Ascending aorta (tissue), 2 donors: ENCODE data around the gene SPOPL. TPM values are rescaled to one million over a fixed set of nuclear protein-coding genes. Genes with fewer than 3 reads are reported as not detected.

Experiments used
- DNase-seq, 2 donors: peaks; one replicate each; pipeline ENCODE4 v3.0.0-alpha.2; 2019; ENCODE audit warnings: low spot score in 2 of 2
- H3K27ac ChIP-seq, 2 donors: fragments of 200-600 bp; sonication (generic); one replicate each; pipeline ENCODE4 v1.5.1; 2016 to 2017; ENCODE audit warnings: mild to moderate bottlenecking in 1 of 2
- H3K27me3 ChIP-seq: fragments of 200-600 bp; sonication (generic); one replicate; pipeline ENCODE4 v1.5.1; 2017
- H3K36me3 ChIP-seq, 2 donors: fragments of 200-600 bp; sonication (generic); one replicate each; pipeline ENCODE4 v1.5.1; 2016
- H3K4me1 ChIP-seq, 2 donors: fragments of 200-600 bp; sonication (generic); one replicate each; pipeline ENCODE4 v1.5.1; 2016 to 2017; ENCODE audit warnings: mild to moderate bottlenecking in 1 of 2
- H3K4me3 ChIP-seq, 2 donors: fragments of 200-600 bp; sonication (generic); one replicate each; pipeline ENCODE4 v1.5.1; 2016 to 2017; ENCODE audit warnings: mild to moderate bottlenecking in 1 of 2
- H3K9me3 ChIP-seq, 2 donors: fragments of 200-600 bp; sonication (generic); one replicate each; pipeline ENCODE4 v1.5.1; 2016
- intact Hi-C: fragments of 100-400 bp; cut with DNase I; formaldehyde crosslinking; loops from one replicate; pipeline ENCODE4 v1.15.1; 2023
- total RNA-seq: library from RNA; depleted of rRNA; stranded (reverse); fragments of >200 nt; gene quantifications from one replicate; pipeline ENCODE4 v1.1.0, GENCODE V29; 2016
- TF ChIP-seq, protein P1 (sequence below), 3 experiments: fragments of 200-600 bp in 2 of 3; fragments of 450-650 bp in 1 of 3; sonication (generic) in 2 of 3; IDR thresholded peaks; one replicate each; pipeline ENCODE4 v1.5.1; 2016 to 2019; ENCODE audit warnings: antibody characterized with exemption in 3 of 3, mild to moderate bottlenecking in 1 of 3, moderate library complexity in 1 of 3

The SPOPL gene
- total RNA-seq, 1 donor from 2014 or later: 9.0 TPM

DNA sequence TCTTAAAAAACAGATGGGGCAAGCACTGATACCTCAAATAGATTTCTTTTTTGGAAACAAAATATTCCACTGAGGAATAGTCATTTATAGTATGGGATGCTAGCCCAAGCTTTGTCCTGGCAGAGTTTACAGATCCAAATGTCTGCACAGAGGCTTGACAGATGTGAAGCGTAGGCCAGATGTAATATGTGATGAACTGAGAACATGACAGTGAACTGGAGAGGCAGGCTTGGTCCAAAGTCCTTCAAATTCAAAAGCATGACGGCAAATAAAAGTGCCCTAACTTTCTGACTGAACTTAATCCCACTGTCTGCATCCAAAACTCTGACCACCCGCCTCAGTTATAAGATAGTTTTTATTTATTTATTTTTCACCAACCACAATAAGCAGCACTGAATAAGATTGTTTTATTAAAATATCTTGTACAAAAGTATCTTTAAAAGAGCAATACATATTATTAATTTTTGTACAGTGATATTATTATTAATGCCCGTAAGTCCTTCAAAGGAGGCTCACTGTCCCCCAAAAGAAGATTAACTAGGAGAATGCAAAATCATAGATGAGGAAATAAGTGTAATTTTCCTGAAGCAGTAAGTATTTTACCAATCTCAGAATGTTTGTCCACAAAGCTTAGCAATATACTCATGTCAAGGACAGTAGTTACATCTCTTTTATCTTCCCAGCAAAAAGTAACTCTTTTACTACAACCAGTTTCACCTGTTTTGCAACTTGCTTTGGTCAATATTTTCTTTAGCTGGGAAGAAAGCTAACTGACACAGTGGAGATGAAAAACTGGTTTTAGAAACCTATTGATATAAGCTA is 10.7 kb upstream of the SPOPL start:
- TF ChIP-seq, protein P1, sequence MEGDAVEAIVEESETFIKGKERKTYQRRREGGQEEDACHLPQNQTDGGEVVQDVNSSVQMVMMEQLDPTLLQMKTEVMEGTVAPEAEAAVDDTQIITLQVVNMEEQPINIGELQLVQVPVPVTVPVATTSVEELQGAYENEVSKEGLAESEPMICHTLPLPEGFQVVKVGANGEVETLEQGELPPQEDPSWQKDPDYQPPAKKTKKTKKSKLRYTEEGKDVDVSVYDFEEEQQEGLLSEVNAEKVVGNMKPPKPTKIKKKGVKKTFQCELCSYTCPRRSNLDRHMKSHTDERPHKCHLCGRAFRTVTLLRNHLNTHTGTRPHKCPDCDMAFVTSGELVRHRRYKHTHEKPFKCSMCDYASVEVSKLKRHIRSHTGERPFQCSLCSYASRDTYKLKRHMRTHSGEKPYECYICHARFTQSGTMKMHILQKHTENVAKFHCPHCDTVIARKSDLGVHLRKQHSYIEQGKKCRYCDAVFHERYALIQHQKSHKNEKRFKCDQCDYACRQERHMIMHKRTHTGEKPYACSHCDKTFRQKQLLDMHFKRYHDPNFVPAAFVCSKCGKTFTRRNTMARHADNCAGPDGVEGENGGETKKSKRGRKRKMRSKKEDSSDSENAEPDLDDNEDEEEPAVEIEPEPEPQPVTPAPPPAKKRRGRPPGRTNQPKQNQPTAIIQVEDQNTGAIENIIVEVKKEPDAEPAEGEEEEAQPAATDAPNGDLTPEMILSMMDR (IDR thresholded peaks at IDR 0.05): no peak
- Histone ChIP-seq H3K27ac (no peak overlapping the region), H3K4me1 (peaks cover 0 to 5% of the 10 kb centered on the region in 2 donors), H3K9me3 (no peaks in the 10 kb centered on the region), H3K27me3 (no peaks in the 10 kb centered on the region), H3K4me3 (no peak overlapping the region), H3K36me3 (no peaks in the 10 kb centered on the region)
- DNase-seq: no peak
- intact Hi-C loops: no loop called here

DNA sequence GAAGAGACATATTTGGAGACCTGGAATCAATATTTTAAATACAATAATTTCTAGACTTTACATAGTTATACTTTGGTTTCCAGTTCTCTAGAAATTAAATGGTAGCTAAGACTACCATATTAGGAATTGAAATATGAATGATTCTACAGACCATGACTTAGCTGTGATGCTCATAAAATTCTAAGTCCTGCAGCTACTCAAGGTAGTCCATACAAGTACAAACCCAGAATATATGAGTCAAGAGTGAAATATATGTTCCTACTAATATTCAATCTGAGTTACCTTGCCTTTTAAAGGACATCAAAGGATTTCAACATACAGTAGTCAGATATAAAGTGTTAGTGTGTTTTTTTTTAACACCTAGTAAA is 10.1 kb upstream of the SPOPL start:
- H3K36me3 ChIP-seq: no peaks in the 10 kb centered on the region
- H3K27me3 ChIP-seq: no peaks in the 10 kb centered on the region
- peaks cover 0 to 5% of the 10 kb centered on the region in 2 donors for H3K4me1 ChIP-seq
- no peaks in the 10 kb centered on the region for H3K9me3 ChIP-seq
- TF ChIP-seq, protein P1 (IDR thresholded peaks at IDR 0.05): no peak
- no peak for DNase-seq
- H3K27ac ChIP-seq: no peak overlapping the region
- intact Hi-C loops: no loop called here
- H3K4me3 ChIP-seq: no peak overlapping the region

DNA sequence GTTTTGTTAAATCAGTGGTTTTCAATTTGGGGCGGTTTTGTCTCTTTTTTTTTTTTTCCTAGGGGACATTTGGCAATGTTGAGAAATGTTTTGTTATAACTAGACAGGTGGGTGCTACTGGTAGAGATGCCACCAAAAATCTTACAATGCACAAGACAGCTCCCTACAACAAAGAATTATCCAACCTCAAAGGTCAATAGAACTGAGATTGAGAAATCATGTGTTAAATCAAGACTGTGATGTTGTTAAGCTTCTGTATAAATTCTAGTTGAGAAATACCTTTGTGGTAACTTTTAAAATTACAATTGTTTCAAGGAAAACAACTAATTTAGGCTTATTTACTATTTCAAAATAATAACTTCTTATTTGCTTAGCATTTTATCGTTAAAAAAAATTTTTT is 9.4 kb upstream of the SPOPL start:
- H3K27ac ChIP-seq: no peak overlapping the region
- no peaks in the 10 kb centered on the region for H3K36me3 ChIP-seq
- DNase-seq: no peak
- peaks cover 0 to 5% of the 10 kb centered on the region in 2 donors for H3K4me1 ChIP-seq
- TF ChIP-seq, protein P1 (IDR thresholded peaks at IDR 0.05): no peak
- no peak overlapping the region for H3K4me3 ChIP-seq
- H3K9me3 ChIP-seq: no peaks in the 10 kb centered on the region
- no peaks in the 10 kb centered on the region for H3K27me3 ChIP-seq
- intact Hi-C loops: no loop called here

DNA sequence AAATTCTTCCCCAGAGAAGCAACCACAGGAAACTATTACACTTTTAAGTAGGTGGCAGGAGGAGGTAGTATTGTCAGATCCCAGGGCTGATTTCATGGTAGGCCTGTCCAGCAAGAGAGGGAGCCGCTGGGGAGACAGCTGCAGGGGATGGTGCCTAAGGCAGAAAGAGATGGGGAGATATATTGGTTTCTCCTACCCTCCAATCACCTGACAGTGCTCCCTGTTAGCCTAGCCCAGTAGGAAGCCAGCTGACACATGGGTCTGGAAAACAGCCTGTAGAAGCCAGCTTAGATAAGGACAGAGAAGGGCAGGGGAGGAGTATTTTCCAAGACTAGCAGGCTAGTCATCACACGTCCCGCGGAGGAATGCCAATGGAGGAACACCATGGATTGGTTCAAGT is 8.2 kb upstream of the SPOPL start:
- TF ChIP-seq, protein P1 (IDR thresholded peaks at IDR 0.05): no peak
- intact Hi-C loops: no loop called here

DNA sequence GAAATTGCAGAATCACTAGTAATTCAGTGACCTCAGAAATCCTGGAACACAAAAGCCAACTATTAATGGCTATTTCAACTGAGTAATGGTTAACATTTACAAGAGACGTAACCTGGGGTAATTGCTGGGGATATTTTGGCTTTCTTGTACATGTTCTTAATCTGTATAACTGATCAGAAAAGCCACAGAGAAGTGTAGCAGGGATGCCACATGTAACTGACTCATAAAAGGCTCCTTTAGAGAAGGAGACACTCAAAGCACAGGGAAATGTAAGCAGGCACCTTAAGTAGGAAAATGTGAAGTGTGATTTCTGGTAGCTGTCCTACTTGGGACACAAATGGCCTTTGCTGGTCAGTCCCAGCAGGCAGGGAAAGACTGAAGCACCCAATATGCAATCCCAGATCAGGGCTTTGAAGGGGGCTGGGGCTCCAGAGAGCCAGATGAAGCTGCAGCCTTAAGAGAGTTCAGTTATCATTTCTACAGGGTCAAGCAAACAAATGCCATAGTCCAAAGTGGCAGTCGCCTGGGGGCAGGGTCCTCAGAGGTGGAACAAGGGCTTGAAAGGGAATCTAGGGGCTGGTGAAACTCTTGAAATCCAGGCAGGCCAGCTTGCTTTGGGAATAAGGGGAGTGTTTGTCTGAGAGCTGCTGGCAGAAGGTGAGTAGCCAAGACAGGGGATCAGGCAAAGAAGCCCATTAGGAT is 7.2 kb upstream of the SPOPL start:
- no peaks in the 10 kb centered on the region for H3K9me3 ChIP-seq
- no peak overlapping the region for H3K4me3 ChIP-seq
- no peaks in the 10 kb centered on the region for H3K27me3 ChIP-seq
- no peaks in the 10 kb centered on the region for H3K36me3 ChIP-seq
- DNase-seq: no peak
- TF ChIP-seq, protein P1 (IDR thresholded peaks at IDR 0.05): no peak
- H3K4me1 ChIP-seq: peaks cover 0 to 5% of the 10 kb centered on the region in 2 donors
- H3K27ac ChIP-seq: peak overlapping the region; percentile 48 to 70
- intact Hi-C loops: no loop called here

More for the DNA sequence above, 8.2 kb upstream of the SPOPL start:
- Histone ChIP-seq H3K27ac (peak overlapping the region in 1 of 2 donors; percentile 70), H3K4me1 (peaks cover 0 to 5% of the 10 kb centered on the region in 2 donors), H3K27me3 (no peaks in the 10 kb centered on the region), H3K4me3 (no peak overlapping the region), H3K36me3 (no peaks in the 10 kb centered on the region), H3K9me3 (no peaks in the 10 kb centered on the region)
- no peak for DNase-seq
